ENCODE measurements around the gene PLA2G7. TPM values are rescaled to one million over a fixed set of nuclear protein-coding genes. Genes with fewer than 3 reads are reported as not detected.

The PLA2G7 gene
- total RNA-seq, 1 donor from 2014 or later, result 0.26 TPM

DNA sequence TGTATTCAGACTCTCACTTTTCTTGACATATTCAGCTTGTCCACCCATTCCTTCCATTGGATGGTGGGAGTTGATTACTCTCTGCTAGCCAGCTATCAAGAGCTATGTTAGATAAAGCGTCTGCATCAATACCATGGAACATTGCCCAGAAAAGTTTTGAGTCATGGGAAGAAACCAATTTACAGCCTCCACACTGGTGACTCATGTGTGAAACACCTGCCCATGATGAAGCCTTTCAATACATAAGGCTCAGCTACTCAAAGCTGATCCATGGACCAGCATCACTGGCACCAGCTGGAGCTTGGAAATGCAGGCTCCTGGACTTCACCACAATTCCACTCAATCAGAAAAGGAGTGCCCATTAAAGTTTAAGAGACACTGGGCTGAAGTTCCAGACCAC lies 16.1 kb downstream of the PLA2G7 start:
- TF ChIP-seq CTCF (conservative IDR thresholded peaks at IDR 0.05), result no peak
- Mint-ChIP-seq H3K27ac (ENCODE audit: unreplicated experiment) (no peak overlapping the region), H3K9me3 (no peaks in the 10 kb centered on the region), H3K27me3 (ENCODE audit: low read depth) (peaks cover 16% of the 10 kb centered on the region), H3K36me3 (ENCODE audit: low read depth) (no peaks in the 10 kb centered on the region), H3K4me3 (no peak overlapping the region), H3K4me1 (no peaks in the 10 kb centered on the region)
- no peak for DNase-seq (ENCODE audit: low read depth, low spot score)

- Mint-ChIP-seq H3K4me3 (no peak overlapping the region), H3K27me3 (ENCODE audit: low read depth) (peaks cover 7% of the 10 kb centered on the region), H3K27ac (ENCODE audit: unreplicated experiment) (no peak overlapping the region), H3K36me3 (ENCODE audit: low read depth) (no peaks in the 10 kb centered on the region), H3K4me1 (no peaks in the 10 kb centered on the region), H3K9me3 (no peaks in the 10 kb centered on the region)
- DNase-seq (ENCODE audit: low read depth, low spot score), result no peak
- no peak for TF ChIP-seq CTCF (conservative IDR thresholded peaks at IDR 0.05)
Measured at GRCh38 chr6:46715141-46715540, 20.0 kb downstream of the PLA2G7 start.

- TF ChIP-seq CTCF (conservative IDR thresholded peaks at IDR 0.05), result no peak
- DNase-seq (ENCODE audit: low read depth, low spot score), result no peak
- H3K36me3 Mint-ChIP-seq (ENCODE audit: low read depth), result no peaks in the 10 kb centered on the region
- no peak overlapping the region for H3K4me3 Mint-ChIP-seq
- peaks cover under 1% of the 10 kb centered on the region for H3K27me3 Mint-ChIP-seq (ENCODE audit: low read depth)
- H3K9me3 Mint-ChIP-seq, result no peaks in the 10 kb centered on the region
- no peak overlapping the region for H3K27ac Mint-ChIP-seq (ENCODE audit: unreplicated experiment)
- no peaks in the 10 kb centered on the region for H3K4me1 Mint-ChIP-seq
Measured at GRCh38 chr6:46711491-46711890, 23.7 kb downstream of the PLA2G7 start.

DNA sequence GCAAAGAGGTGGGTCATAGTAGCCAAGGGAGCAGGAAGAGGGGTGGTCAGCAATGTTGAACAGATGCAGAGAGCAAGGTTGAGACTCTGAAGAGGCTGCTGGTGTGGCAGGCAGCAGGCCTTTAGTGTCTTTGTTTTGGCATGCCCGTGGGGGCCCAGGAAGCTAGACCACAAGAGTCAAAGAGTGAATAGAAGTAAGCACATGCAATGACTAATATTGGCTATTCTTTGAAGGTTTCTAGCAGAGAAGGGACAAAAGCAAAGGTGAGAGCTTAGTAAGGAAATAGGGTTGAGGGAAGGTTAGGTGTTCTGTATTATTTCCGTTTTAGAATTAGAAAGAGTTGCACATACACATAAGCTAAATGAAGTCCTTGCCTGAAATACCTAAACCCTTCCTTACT lies 28.7 kb downstream of the PLA2G7 start:
- no peak for DNase-seq (ENCODE audit: low read depth, low spot score)
- no peak overlapping the region for H3K4me3 Mint-ChIP-seq
- H3K36me3 Mint-ChIP-seq (ENCODE audit: low read depth), result no peaks in the 10 kb centered on the region
- H3K4me1 Mint-ChIP-seq, result no peaks in the 10 kb centered on the region
- H3K27ac Mint-ChIP-seq (ENCODE audit: unreplicated experiment), result no peak overlapping the region
- no peaks in the 10 kb centered on the region for H3K9me3 Mint-ChIP-seq
- peaks cover 7% of the 10 kb centered on the region for H3K27me3 Mint-ChIP-seq (ENCODE audit: low read depth)
- TF ChIP-seq CTCF (conservative IDR thresholded peaks at IDR 0.05), result no peak

DNA sequence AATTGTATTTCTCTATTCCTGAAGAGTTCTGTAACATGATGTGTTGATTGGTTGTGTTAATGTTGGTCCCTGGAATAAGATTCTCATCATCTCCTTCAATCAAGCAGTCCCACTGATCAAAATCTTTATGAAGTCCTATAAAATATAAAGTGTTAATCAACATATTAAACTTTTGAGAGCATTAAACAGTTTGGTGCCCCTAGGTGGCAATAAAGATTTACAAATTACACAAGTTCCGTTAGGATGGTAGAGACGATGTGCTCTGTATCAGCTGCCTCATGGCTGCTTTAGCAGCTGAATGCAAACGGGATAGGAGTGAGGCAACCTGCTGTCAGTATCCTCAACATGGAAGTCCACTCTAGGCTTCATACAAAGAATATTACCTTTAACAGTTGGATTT lies 30.6 kb downstream of the PLA2G7 start:
- DNase-seq (ENCODE audit: low read depth, low spot score), result no peak
- no peak for TF ChIP-seq CTCF (conservative IDR thresholded peaks at IDR 0.05)
- Mint-ChIP-seq H3K9me3 (no peaks in the 10 kb centered on the region), H3K36me3 (ENCODE audit: low read depth) (no peaks in the 10 kb centered on the region), H3K4me3 (no peak overlapping the region), H3K27me3 (ENCODE audit: low read depth) (peaks cover 7% of the 10 kb centered on the region), H3K4me1 (no peaks in the 10 kb centered on the region), H3K27ac (ENCODE audit: unreplicated experiment) (no peak overlapping the region)

GRCh38 chr6:46699970-46700369 lies 35.2 kb downstream of the PLA2G7 start:
- Mint-ChIP-seq H3K4me3 (no peak overlapping the region), H3K4me1 (no peaks in the 10 kb centered on the region), H3K27ac (ENCODE audit: unreplicated experiment) (no peak overlapping the region), H3K27me3 (ENCODE audit: low read depth) (peaks cover 7% of the 10 kb centered on the region), H3K9me3 (no peaks in the 10 kb centered on the region), H3K36me3 (ENCODE audit: low read depth) (no peaks in the 10 kb centered on the region)
- DNase-seq (ENCODE audit: low read depth, low spot score), result no peak
- TF ChIP-seq CTCF (conservative IDR thresholded peaks at IDR 0.05), result no peak

Measured in neural crest cell (in vitro differentiated cells).